ENCODE measurements around the gene GDI1. TPM values are rescaled to one million over a fixed set of nuclear protein-coding genes. Genes with fewer than 3 reads are reported as not detected.

Gene GDI1
- total RNA-seq, 1 donor from 2014 or later: 118 TPM

DNA sequence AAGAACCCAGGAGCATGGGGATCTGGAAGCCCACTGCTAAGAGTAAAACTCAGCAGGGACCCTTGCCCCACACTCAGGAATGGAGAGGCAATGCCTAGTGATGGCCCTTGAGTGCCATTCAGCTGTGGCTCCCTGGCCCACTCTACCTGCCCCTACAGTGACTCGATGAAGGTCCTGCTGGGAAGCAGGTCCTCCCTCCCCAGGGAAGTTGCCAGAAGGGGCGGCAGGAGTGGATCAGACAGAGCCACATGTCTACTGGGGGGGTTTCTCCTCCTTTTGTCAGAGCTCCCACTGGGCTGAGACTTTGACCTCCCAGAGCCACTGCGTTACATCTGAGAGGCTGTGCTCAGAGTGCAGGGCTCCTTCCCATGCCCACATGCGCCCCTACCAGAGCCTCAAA, 52.2 kb downstream of the GDI1 start:
- intact Hi-C loops (cut with micrococcal nuclease): no loop called here

DNA sequence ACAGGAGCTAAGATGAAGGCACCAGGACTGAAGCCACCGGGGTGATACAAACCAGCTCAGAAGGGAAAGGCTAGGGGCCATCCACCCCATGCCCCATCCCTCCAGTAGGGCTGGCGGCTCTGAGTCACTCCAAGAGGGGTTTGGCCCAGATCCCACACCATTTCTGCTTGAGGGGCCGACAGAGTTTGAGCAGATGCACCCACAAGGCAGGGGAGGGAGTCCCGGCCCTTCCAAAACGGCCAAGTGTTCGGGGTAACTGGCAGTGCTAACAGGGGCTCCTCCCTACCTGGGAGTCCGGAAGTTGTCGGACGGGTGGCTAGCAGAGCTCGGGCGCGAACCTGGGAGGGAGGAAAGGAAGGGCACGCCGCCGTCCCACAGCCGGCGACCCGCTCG, 53.1 kb downstream of the GDI1 start:
- peak overlapping the region; percentile 91 for H3K4me3 Mint-ChIP-seq
- peak; percentile 77 for DNase-seq
- H3K27me3 Mint-ChIP-seq: no peaks in the 10 kb centered on the region
- peak overlapping the region; percentile 86 for H3K27ac Mint-ChIP-seq
- H3K36me3 Mint-ChIP-seq (ENCODE audit: low read depth): peaks cover 3% of the 10 kb centered on the region
- intact Hi-C loops (cut with micrococcal nuclease): loop anchor here (1.0 to 5.0 kb wide), 4 partner anchors 11 to 53 kb away; partner anchors contain the start of genes FAM3A, GDI1 and LAGE3
- peaks cover 15% of the 10 kb centered on the region for H3K4me1 Mint-ChIP-seq
- no peaks in the 10 kb centered on the region for H3K9me3 Mint-ChIP-seq

More for the DNA sequence above, 52.2 kb downstream of the GDI1 start:
- DNase-seq: no peak
- Mint-ChIP-seq H3K9me3 (no peaks in the 10 kb centered on the region), H3K27ac (no peak overlapping the region), H3K27me3 (no peaks in the 10 kb centered on the region), H3K4me3 (peak overlapping the region; percentile 91), H3K4me1 (peaks cover 15% of the 10 kb centered on the region), H3K36me3 (ENCODE audit: low read depth) (peaks cover 3% of the 10 kb centered on the region)

DNA sequence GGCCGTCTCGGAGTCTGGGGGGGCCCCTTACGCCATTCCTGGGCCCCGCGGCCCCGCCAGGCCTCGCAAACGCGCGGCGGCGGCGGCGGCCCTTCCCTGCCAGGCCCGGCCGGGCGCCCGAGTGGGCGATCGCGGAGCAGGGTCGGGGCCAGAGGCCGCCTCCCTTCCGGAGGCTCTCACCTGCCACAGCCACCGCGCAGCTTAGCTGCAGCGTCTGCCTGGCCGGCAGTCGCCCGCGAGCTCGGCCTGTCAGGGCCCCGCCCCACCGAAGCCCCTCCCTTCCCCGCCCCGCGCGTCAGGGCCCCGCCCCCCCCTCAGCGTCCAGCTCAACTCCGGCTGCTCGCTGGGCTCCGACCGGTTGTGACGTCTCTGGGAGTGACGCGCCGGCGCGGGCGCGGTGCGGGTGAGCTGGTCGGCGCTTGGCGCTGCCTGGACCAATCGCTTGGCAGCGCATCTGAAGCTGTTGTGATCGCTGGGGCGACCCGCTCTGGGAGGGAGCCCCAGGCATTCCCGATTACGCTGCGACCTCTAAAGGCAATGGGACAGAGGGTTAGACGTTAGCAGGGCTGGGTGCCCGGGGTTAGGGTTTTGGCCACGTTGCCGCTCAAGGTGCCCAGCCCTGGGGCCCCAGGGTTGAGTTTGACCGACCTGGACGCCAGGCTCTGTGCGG, 53.6 kb downstream of the GDI1 start, which contains the start of gene SLC10A3:
Gene SLC10A3, minus strand, starts transcription at position 216 of the 670 bp plus-strand sequence. CDS start 1,689 bp downstream, outside the sequence.
- Mint-ChIP-seq H3K9me3 (no peaks in the 10 kb centered on the region), H3K4me3 (peak within 1 kb of the TSS; percentile 91), H3K27ac (peak within 1 kb of the TSS; percentile 92), H3K4me1 (peaks cover 12% of the 10 kb centered on the region), H3K27me3 (no peaks in the 10 kb centered on the region), H3K36me3 (ENCODE audit: low read depth) (no peaks in the 10 kb centered on the region)
- intact Hi-C loops (cut with micrococcal nuclease): loop anchor here (1.0 to 5.0 kb wide), 4 partner anchors 11 to 53 kb away; partner anchors contain the start of genes FAM3A, GDI1 and LAGE3
- peak; percentile 96 for DNase-seq

Other genes with a start within 250 kb of the GDI1 start
- not detected in 2 replicates for gene OPN1MW2, start 217.4 kb upstream of the GDI1 start, total RNA-seq
- gene OPN1MW3, start 179.6 kb upstream of the GDI1 start, total RNA-seq: not detected in 2 replicates
- not detected in 2 replicates for gene TEX28, start 142.0 kb upstream of the GDI1 start, total RNA-seq
- gene TKTL1, start 141.4 kb upstream of the GDI1 start, total RNA-seq: not detected in 2 replicates
- 824 and 840 TPM in 2 replicates for gene FLNA, start 62.5 kb upstream of the GDI1 start, total RNA-seq
- gene EMD, start 57.9 kb upstream of the GDI1 start, total RNA-seq: 91.7 and 92.8 TPM in 2 replicates
- 2,338 and 2,364 TPM in 2 replicates for gene RPL10, start 38.8 kb upstream of the GDI1 start, total RNA-seq
- gene DNASE1L1, start 27.9 kb upstream of the GDI1 start, total RNA-seq: 13.5 and 13.8 TPM in 2 replicates
- 65.5 and 66.0 TPM in 2 replicates for gene TAFAZZIN, start 25.6 kb upstream of the GDI1 start, total RNA-seq
- gene ATP6AP1, start 8.5 kb upstream of the GDI1 start, total RNA-seq: 43.5 and 43.6 TPM in 2 replicates
- 85.4 and 85.9 TPM in 2 replicates for gene FAM50A, start 7.0 kb downstream of the GDI1 start, total RNA-seq
- 48.3 and 55.9 TPM in 2 replicates for gene PLXNA3, start 21.1 kb downstream of the GDI1 start, total RNA-seq
- gene LAGE3, start 42.1 kb downstream of the GDI1 start, total RNA-seq: 53.0 and 53.1 TPM in 2 replicates
- gene UBL4A, start 49.5 kb downstream of the GDI1 start, total RNA-seq: 54.8 and 57.3 TPM in 2 replicates
- 18.2 and 20.8 TPM in 2 replicates for gene SLC10A3, start 53.5 kb downstream of the GDI1 start, total RNA-seq
- gene FAM3A, start 79.1 kb downstream of the GDI1 start, total RNA-seq: 36.5 and 38.0 TPM in 2 replicates
- gene G6PD, start 109.7 kb downstream of the GDI1 start, total RNA-seq: 72.5 and 75.0 TPM in 2 replicates
- 37.7 and 38.8 TPM in 2 replicates for gene IKBKG, start 110.5 kb downstream of the GDI1 start, total RNA-seq
- not detected in 2 replicates for gene CTAG1A, start 148.0 kb downstream of the GDI1 start, total RNA-seq
- not detected in 2 replicates for gene CTAG1B, start 182.1 kb downstream of the GDI1 start, total RNA-seq
- gene CTAG2, start 216.4 kb downstream of the GDI1 start, total RNA-seq: not detected in 2 replicates

Data from activated CD4-positive, alpha-beta T cell treated with anti-CD3 and anti-CD28 coated beads, Interleukin-2, amount 10 ng/mL, durations not matched to agents 24 days and 14 days (primary cell).